HCT116 (cell line): ENCODE measurements around the gene THBD. TPM values are rescaled to one million over a fixed set of nuclear protein-coding genes. Genes with fewer than 3 reads are reported as not detected.

Source experiments
- ATAC-seq: fragments of 200-7000 bp; cut with Tn5 transposase; 2 replicates; pipeline ENCODE4 v1.9.1; 2020; ENCODE audit warnings: mild to moderate bottlenecking, moderate library complexity
- BruUV-seq: library from RNA; stranded (reverse); fragments of 400-500 nt; replicated peaks from 2 replicates; lab custom pipeline; 2021; lab: Mats Ljungman, UMichigan
- CTCF ChIA-PET: fragments of 300-600 bp; sonication (Branson Sonifier 250); formaldehyde crosslinking; loops from one replicate; lab custom pipeline; 2021; ENCODE audit warnings: antibody characterized with exemption; lab: Charles Lee
- POLR2A ChIA-PET: fragments of 300-600, 350-600 bp; sonication (Branson Sonifier 250); formaldehyde crosslinking; loops from one replicate; lab custom pipeline; 2021; ENCODE audit warnings: antibody characterized with exemption; lab: Charles Lee
- RAD21 ChIA-PET, 2 experiments: fragments of 300-600 bp; sonication (Branson Sonifier 250); formaldehyde crosslinking; loops; one replicate each; lab custom pipeline; 2023; ENCODE audit warnings: low total read pairs in 2 of 2; ENCODE audit not compliant: uncharacterized antibody in 2 of 2, unreplicated experiment in 2 of 2, low non-redundant PET in 1 of 2; lab: Charles Lee
- DNase-seq: peaks from one replicate; pipeline ENCODE4 v3.0.0-alpha.2; 2010; ENCODE audit warnings: low read depth, low spot score
- H2AFZ ChIP-seq: fragments of 200-600 bp; shearing (Covaris generic), sonication (generic); 2 replicates; pipeline ENCODE4 v1.6.1; 2017; ENCODE audit warnings: low read depth, mixed run types, mixed read lengths, antibody characterized with exemption, low read length; ENCODE audit not compliant: poor library complexity, severe bottlenecking
- H3K27ac ChIP-seq: 2 replicates; pipeline ENCODE4 v1.5.1; 2012; ENCODE audit warnings: low read depth, low read length
- H3K27me3 ChIP-seq: fragments of 200-600 bp; sonication (generic); 2 replicates; pipeline ENCODE4 v1.6.1; 2016; ENCODE audit warnings: mixed run types, low read length, mixed read lengths; ENCODE audit not compliant: insufficient read depth
- H3K36me3 ChIP-seq, 2 experiments: fragments of 200-500 bp in 1 of 2; fragments of 200-600 bp in 1 of 2; sonication (Bioruptor generic) in 1 of 2; sonication (generic) in 1 of 2; 2 replicates each; pipeline versions ENCODE4 v1.5.1 to v1.6.1; 2014 to 2016; ENCODE audit warnings: low read length in 2 of 2, inconsistent platforms in 1 of 2, mixed read lengths in 1 of 2, mixed run types in 1 of 2; ENCODE audit not compliant: insufficient read depth in 2 of 2, control insufficient read depth in 1 of 2
- H3K4me1 ChIP-seq, 2 experiments: fragments of 200-600 bp in 1 of 2; sonication (generic) in 1 of 2; 2 replicates each; pipeline versions ENCODE4 v1.5.1 to v1.6.1; 2012 to 2017; ENCODE audit warnings: low read length in 2 of 2, inconsistent platforms in 1 of 2, mild to moderate bottlenecking in 1 of 2, mixed read lengths in 1 of 2, mixed run types in 1 of 2, moderate library complexity in 1 of 2; ENCODE audit not compliant: insufficient read depth in 2 of 2, control insufficient read depth in 1 of 2
- H3K4me2 ChIP-seq: fragments of 200-600 bp; sonication (generic); 2 replicates; pipeline ENCODE4 v1.6.1; 2017; ENCODE audit warnings: mixed run types, low read length, mixed read lengths
- H3K4me3 ChIP-seq, 2 experiments: fragments of 200-600 bp in 1 of 2; sonication (generic) in 1 of 2; replicated peaks in 1 of 2; 2 replicates each; pipeline ENCODE4 v1.5.1; 2011 to 2016; ENCODE audit warnings: low read length in 2 of 2, control low read depth in 1 of 2, low read depth in 1 of 2, mild to moderate bottlenecking in 1 of 2, mixed read lengths in 1 of 2, mixed run types in 1 of 2
- H3K79me2 ChIP-seq: fragments of 200-600 bp; sonication (generic); 2 replicates; pipeline ENCODE4 v1.6.1; 2017; ENCODE audit warnings: mild to moderate bottlenecking, mixed run types, low read length, moderate library complexity, mixed read lengths; ENCODE audit not compliant: insufficient read depth
- H3K9ac ChIP-seq: fragments of 200-600 bp; sonication (generic); 2 replicates; pipeline ENCODE4 v1.6.1; 2016; ENCODE audit warnings: low read length, mixed read lengths
- H3K9me2 ChIP-seq: fragments of 200-600 bp; sonication (generic), shearing (Covaris generic); 2 replicates; pipeline ENCODE4 v1.6.1; 2017; ENCODE audit warnings: mixed run types, mild to moderate bottlenecking, moderate library complexity; ENCODE audit not compliant: insufficient read depth
- H3K9me3 ChIP-seq, 2 experiments: fragments of 200-500 bp in 1 of 2; fragments of 200-600 bp in 1 of 2; sonication (Bioruptor generic) in 1 of 2; sonication (generic) in 1 of 2; 2 replicates each; pipeline ENCODE4 v1.6.1; 2014 to 2017; ENCODE audit warnings: low read length in 2 of 2, mixed read lengths in 2 of 2, inconsistent platforms in 1 of 2, low read depth in 1 of 2, mild to moderate bottlenecking in 1 of 2, mixed run types in 1 of 2, moderate library complexity in 1 of 2; ENCODE audit not compliant: control insufficient read depth in 1 of 2, insufficient read depth in 1 of 2
- H4K20me1 ChIP-seq: fragments of 200-600 bp; sonication (generic), shearing (Covaris generic); 2 replicates; pipeline ENCODE4 v1.6.1; 2017; ENCODE audit warnings: mixed run types, mild to moderate bottlenecking, moderate library complexity; ENCODE audit not compliant: insufficient read depth
- CBX3 ChIP-seq: IDR thresholded peaks from 2 replicates; pipeline ENCODE4 v1.6.1; 2012; ENCODE audit warnings: low read depth
- CEBPB ChIP-seq: IDR thresholded peaks from 2 replicates; pipeline ENCODE4 v1.6.1; 2012; ENCODE audit warnings: low read depth
- EGR1 ChIP-seq: IDR thresholded peaks from 2 replicates; pipeline ENCODE4 v1.6.1; 2012; ENCODE audit warnings: low read depth
- FOSL1 ChIP-seq: IDR thresholded peaks from 2 replicates; pipeline ENCODE4 v1.6.1; 2012; ENCODE audit warnings: low read depth
- JUND ChIP-seq: IDR thresholded peaks from 2 replicates; pipeline ENCODE4 v1.6.1; 2012
- MAX ChIP-seq: IDR thresholded peaks from 2 replicates; pipeline ENCODE4 v1.6.1; 2012
- POLR2A ChIP-seq: IDR thresholded peaks from 2 replicates; pipeline ENCODE4 v1.7.0; 2011; ENCODE audit warnings: borderline replicate concordance; ENCODE audit not compliant: insufficient read depth, insufficient read length; ENCODE audit errors: extremely low read depth
- POLR2AphosphoS5 ChIP-seq: IDR thresholded peaks from 2 replicates; pipeline ENCODE4 v1.6.1; 2011; ENCODE audit warnings: mild to moderate bottlenecking, low read depth, low read length, moderate library complexity
- REST ChIP-seq: IDR thresholded peaks from 2 replicates; pipeline ENCODE4 v1.6.1; 2012; ENCODE audit warnings: low read depth
- SIN3A ChIP-seq: IDR thresholded peaks from 2 replicates; pipeline ENCODE4 v1.6.1; 2012; ENCODE audit warnings: low read depth
- SP1 ChIP-seq: IDR thresholded peaks from 2 replicates; pipeline ENCODE4 v1.6.1; 2012; ENCODE audit warnings: low read depth
- SRF ChIP-seq: IDR thresholded peaks from 2 replicates; pipeline ENCODE4 v1.6.1; 2012; ENCODE audit warnings: low read depth
- TCF7L2 ChIP-seq: IDR thresholded peaks from 2 replicates; pipeline ENCODE4 v1.7.0; 2011; ENCODE audit warnings: borderline replicate concordance, inconsistent platforms; ENCODE audit not compliant: insufficient read depth, insufficient read length; ENCODE audit errors: extremely low read depth
- YY1 ChIP-seq: IDR thresholded peaks from 2 replicates; pipeline ENCODE4 v1.6.1; 2011; ENCODE audit warnings: low read length, low read depth, moderate library complexity, mild to moderate bottlenecking; ENCODE audit not compliant: insufficient replicate concordance; ENCODE audit errors: extremely low read depth
- ZBTB33 ChIP-seq: IDR thresholded peaks from 2 replicates; pipeline ENCODE4 v1.6.1; 2011; ENCODE audit warnings: mild to moderate bottlenecking, low read length, moderate library complexity; ENCODE audit not compliant: insufficient replicate concordance; ENCODE audit errors: extremely low read depth
- ZFX ChIP-seq: fragments of 450-650 bp; IDR thresholded peaks from 2 replicates; pipeline ENCODE4 v1.6.1; 2017
- ZNF274 ChIP-seq: fragments of 200-500 bp; sonication (Bioruptor generic); IDR thresholded peaks from 2 replicates; pipeline ENCODE4 v1.6.1; 2014; ENCODE audit warnings: mild to moderate bottlenecking, low read depth, low read length, inconsistent platforms
- intact Hi-C: fragments of 100-400 bp; cut with micrococcal nuclease; formaldehyde crosslinking; loops from 2 replicates; pipeline ENCODE4 v1.10.0; 2022
- total RNA-seq: library from RNA; stranded (reverse); gene quantifications from one replicate; pipeline ENCODE4 v1.2.1, GENCODE V29; 2021; ENCODE audit not compliant: unreplicated experiment

Gene THBD
- total RNA-seq, 1 experiment from 2014 or later, result 0.39 TPM

- Histone ChIP-seq H3K4me3 (no peak overlapping the region), H3K27me3 (peaks cover 18% of the 10 kb centered on the region; the same call in 1 of the 2 replicates), H4K20me1 (no peaks in the 10 kb centered on the region), H3K9me2 (no peaks in the 10 kb centered on the region), H3K4me2 (no peak overlapping the region), H3K9ac (no peak overlapping the region), H3K27ac (no peak overlapping the region), H3K4me1 (no peaks in the 10 kb centered on the region), H3K36me3 (no peaks in the 10 kb centered on the region), H3K9me3 (no peaks in the 10 kb centered on the region), H3K79me2 (no peaks in the 10 kb centered on the region), H2AFZ (no peak overlapping the region)
- DNase-seq (no peak), ATAC-seq (no peak)
- BruUV-seq, result no TSS peak
- POLR2A ChIA-PET, result no interaction called here
- RAD21 ChIA-PET, result no interaction called here
- intact Hi-C loops, result no loop called here
- CTCF ChIA-PET, result no interaction called here
- no peak for TF ChIP-seq REST
- no peak for TF ChIP-seq CBX3
- TF ChIP-seq ZBTB33, result no peak
- TF ChIP-seq JUND, result no peak
- TF ChIP-seq CEBPB, result no peak
- TF ChIP-seq YY1, result no peak
- TF ChIP-seq ZFX, result no peak
- no peak for TF ChIP-seq ZNF274
- no peak for TF ChIP-seq SIN3A
- no peak for TF ChIP-seq SRF
- no peak for TF ChIP-seq EGR1
- TF ChIP-seq POLR2A, result no peak
- no peak for TF ChIP-seq SP1
- no peak for TF ChIP-seq TCF7L2
- TF ChIP-seq MAX, result no peak
- no peak for TF ChIP-seq FOSL1
- no peak for TF ChIP-seq POLR2AphosphoS5
Measured at GRCh38 chr20:23028392-23028791, 21.1 kb downstream of the THBD start.
